ENCODE data around the gene ANGPTL7. TPM values are rescaled to one million over a fixed set of nuclear protein-coding genes. Genes with fewer than 3 reads are reported as not detected.

The ANGPTL7 gene
- not detected in 2 replicates for polyA plus RNA-seq (2011; rRNA removed)
- polyA plus RNA-seq (2012; cell fraction: cytosol; rRNA removed), result not detected in 2 replicates
- not detected in 2 replicates for polyA plus RNA-seq (2012; cell fraction: nucleus; rRNA removed)
- not detected in 3 replicates for polyA plus RNA-seq (2017; fragmentation: RNase III; extraction: RNeasy Plus Mini Kit Qiagen cat#74134 plus additional on column Dnase treatment)
- not detected in 2 replicates for polyA minus RNA-seq (2011; rRNA and poly(A)+ RNA removed)

- Histone ChIP-seq H3K4me2 (no peak within 1 kb of the TSS), H3K9me3 (no peaks in the 10 kb centered on the region), H3K4me1 (no peaks in the 10 kb centered on the region), H3K27ac (no peak within 1 kb of the TSS), H3K4me3 (no peak within 1 kb of the TSS)
- WGBS (ENCODE audit: missing lambda C conversion rate), result 92% methylated on average over 8 of the region's 8 CpGs
- FAIRE-seq (no peak), ATAC-seq (no peak), DNase-seq (ENCODE audit: low read depth in 1 of 2, low spot score in 1 of 2) (no peak)
- TF ChIP-seq BCL3 (IDR thresholded peaks at IDR 0.05) (no peak), GATA3 (IDR thresholded peaks at IDR 0.05; ENCODE audit: borderline replicate concordance) (no peak), CHD2 (IDR thresholded peaks at IDR 0.05; ENCODE audit: low read length, partially characterized antibody) (no peak), CEBPB (IDR thresholded peaks at IDR 0.05) (no peak), RARB (CRISPR knock-in tag; IDR thresholded peaks at IDR 0.05) (no peak), JUN (IDR thresholded peaks at IDR 0.05) (no peak), HES2 (IDR thresholded peaks at IDR 0.05) (no peak), FOSL2 (IDR thresholded peaks at IDR 0.05) (no peak), FOSL2 (CRISPR knock-in tag; IDR thresholded peaks at IDR 0.05) (no peak), JUNB (IDR thresholded peaks at IDR 0.05) (no peak), CBX8 (IDR thresholded peaks at IDR 0.05) (no peak), POLR2AphosphoS2 (conservative IDR thresholded peaks at IDR 0.05; ENCODE audit: low read length) (no peak), TFCP2L1 (CRISPR knock-in tag; IDR thresholded peaks at IDR 0.05) (no peak), POLR2A (IDR thresholded peaks at IDR 0.05; ENCODE audit: low read length) (no peak), PBX3 (IDR thresholded peaks at IDR 0.05) (no peak), HDAC2 (IDR thresholded peaks at IDR 0.05) (no peak), MAZ (IDR thresholded peaks at IDR 0.05; ENCODE audit: borderline replicate concordance, low read depth, low read length) (no peak), HOXB13 (CRISPR knock-in tag; IDR thresholded peaks at IDR 0.05; ENCODE audit: low read depth) (no peak), RNF2 (IDR thresholded peaks at IDR 0.05; ENCODE audit: borderline replicate concordance, low read depth) (no peak), MAX (IDR thresholded peaks at IDR 0.05) (no peak), BHLHE40 (IDR thresholded peaks at IDR 0.05; ENCODE audit: low read depth, low read length) (no peak)
- POLR2A ChIA-PET, result no interaction called here
- CTCF ChIA-PET, result interaction anchor here (0.9 kb wide), 1 partner anchor 8 kb away, joined by 3 read pairs; no protein-coding TSS in a partner anchor
Observed at GRCh38 chr1:11188858-11189451, at the start of gene ANGPTL7. Gene ANGPTL7, plus strand, starts transcription at chr1:11189355. Its CDS starts 225 bp downstream, at chr1:11189580.

GRCh38 chr1:11142618-11143391 lies 46.4 kb upstream of the ANGPTL7 start:
- no peak for ATAC-seq
- H3K4me1 ChIP-seq, result no peaks in the 10 kb centered on the region
- H3K4me2 ChIP-seq, result no peak overlapping the region
- TF ChIP-seq TP53 (CRISPR knock-in tag; IDR thresholded peaks at IDR 0.05) (no peak), PBX3 (IDR thresholded peaks at IDR 0.05) (no peak), RAD21 (conservative IDR thresholded peaks at IDR 0.05 in 1 of 2, IDR thresholded peaks at IDR 0.05 in 1 of 2) (no peak), BHLHE40 (IDR thresholded peaks at IDR 0.05; ENCODE audit: low read depth, low read length) (no peak), FOXS1 (CRISPR knock-in tag; IDR thresholded peaks at IDR 0.05) (no peak)
- no peak for FAIRE-seq
- no peak overlapping the region for H3K27ac ChIP-seq
- no peak for DNase-seq (ENCODE audit: low read depth in 1 of 2, low spot score in 1 of 2)
- no peaks in the 10 kb centered on the region for H3K9me3 ChIP-seq
- POLR2A ChIA-PET, result no interaction called here
- no peak overlapping the region for H3K4me3 ChIP-seq
- 94% methylated on average over 4 of the region's 4 CpGs for WGBS (ENCODE audit: missing lambda C conversion rate)
- CTCF ChIA-PET, result no interaction called here

All from A549 (cell line).